Activated CD8-positive, alpha-beta memory T cell treated with anti-CD3 and anti-CD28 coated beads, Interleukin-2, amount 50 U/mL, for 24 hours (primary cell): Measurements from ENCODE around the gene CD247.

ENCODE experiments used
- DNase-seq: peaks from one replicate; pipeline ENCODE4 v3.0.0-alpha.2; 2020; ENCODE audit errors: extremely low read depth

The CD247 gene

DNA sequence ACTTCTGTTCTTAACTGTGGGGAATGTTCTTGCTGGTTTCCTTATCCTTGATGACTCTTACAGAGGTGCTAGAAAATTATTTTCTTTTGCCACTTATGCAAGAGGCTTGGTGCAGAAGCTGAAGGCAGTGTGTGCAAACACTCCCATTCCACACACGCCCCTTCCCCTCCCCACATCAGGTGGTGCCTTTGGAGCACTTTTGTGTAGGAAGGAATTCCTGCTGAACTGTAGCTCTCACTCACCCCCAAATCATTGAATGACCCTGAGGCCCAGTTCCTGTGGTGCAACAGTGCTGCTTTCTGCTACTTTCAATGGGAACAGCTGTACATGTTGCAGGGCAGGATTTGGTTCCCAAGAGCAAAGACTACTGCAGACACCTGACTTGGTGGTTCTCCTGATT, 101.8 kb downstream of the CD247 start:
- DNase-seq: no peak

GRCh38 chr1:167413328-167413727, 105.0 kb downstream of the CD247 start:
- no peak for DNase-seq

- DNase-seq: no peak
Measured at GRCh38 chr1:167412920-167413319, 105.4 kb downstream of the CD247 start.

DNA sequence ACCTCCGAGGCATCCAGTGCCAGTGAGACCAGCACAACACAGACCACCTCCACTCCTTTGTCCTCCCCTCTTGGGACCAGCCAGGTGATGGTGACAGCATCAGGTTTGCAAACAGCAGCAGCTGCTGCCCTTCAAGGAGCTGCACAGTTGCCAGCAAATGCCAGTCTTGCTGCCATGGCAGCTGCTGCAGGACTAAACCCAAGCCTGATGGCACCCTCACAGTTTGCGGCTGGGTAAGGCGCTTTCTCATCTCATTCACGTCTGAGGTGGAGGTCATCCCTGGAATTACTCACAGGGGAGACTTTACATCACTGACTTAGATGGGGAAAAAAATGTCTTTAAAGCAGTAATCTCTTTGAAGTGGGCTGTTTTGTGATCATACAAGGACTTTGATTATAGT, 106.3 kb downstream of the CD247 start:
- DNase-seq: no peak

- no peak for DNase-seq
Measured at GRCh38 chr1:167409183-167409582, 109.1 kb downstream of the CD247 start.

DNA sequence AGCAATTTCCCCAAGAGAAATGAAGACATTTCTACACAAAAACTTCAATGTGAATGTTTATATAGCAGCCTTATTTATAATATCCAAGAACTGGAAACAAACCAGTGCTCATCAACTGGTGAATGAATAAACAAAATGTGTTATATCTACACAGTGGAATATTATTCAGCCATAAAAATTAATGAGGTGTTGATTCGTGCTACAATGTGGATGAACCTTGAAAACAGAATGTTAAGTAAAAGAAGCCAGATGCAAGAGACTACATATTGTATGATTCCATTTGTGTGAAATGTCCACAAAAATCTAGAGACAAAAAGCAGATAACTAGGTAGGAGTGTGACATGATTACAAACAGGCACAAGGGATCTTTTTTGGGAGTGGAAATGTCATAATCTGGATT, 110.0 kb downstream of the CD247 start:
- DNase-seq: no peak

- no peak for DNase-seq
Measured at GRCh38 chr1:167404908-167405307, 113.4 kb downstream of the CD247 start.

DNA sequence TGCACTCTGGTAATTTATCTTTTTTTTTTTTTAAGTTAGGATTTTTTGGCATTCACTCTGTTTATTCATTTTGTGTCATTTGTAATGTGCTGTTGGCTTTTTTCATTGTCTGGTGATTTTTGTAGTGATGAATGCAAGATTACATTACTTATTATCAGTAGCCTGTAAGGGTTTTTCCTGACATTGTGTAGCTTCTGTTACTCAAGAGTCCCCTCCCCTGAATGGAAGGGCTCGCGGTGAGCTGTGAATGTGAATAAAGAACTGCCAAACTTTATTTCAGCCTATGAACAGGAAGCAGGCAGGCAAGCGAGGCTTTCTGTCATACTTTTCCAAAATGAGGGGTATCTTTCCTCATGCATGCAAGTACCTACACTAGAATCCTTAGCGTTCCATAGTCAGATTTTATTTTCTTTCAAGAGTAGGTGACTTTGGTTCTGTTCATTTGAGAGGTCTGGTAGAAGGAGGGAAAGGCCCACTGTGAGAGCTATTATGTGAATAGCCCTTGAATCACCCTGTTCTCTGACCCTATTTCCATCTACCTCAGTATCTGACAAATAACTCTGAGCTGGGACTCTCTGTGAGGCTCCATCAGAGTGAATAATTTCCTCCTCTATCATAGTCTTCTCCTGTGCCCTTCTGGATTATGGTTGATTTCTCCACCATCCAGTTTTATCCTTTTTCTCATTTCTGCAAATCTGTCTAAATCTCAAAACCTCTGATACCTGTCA, 114.0 kb downstream of the CD247 start:
- no peak for DNase-seq

DNA sequence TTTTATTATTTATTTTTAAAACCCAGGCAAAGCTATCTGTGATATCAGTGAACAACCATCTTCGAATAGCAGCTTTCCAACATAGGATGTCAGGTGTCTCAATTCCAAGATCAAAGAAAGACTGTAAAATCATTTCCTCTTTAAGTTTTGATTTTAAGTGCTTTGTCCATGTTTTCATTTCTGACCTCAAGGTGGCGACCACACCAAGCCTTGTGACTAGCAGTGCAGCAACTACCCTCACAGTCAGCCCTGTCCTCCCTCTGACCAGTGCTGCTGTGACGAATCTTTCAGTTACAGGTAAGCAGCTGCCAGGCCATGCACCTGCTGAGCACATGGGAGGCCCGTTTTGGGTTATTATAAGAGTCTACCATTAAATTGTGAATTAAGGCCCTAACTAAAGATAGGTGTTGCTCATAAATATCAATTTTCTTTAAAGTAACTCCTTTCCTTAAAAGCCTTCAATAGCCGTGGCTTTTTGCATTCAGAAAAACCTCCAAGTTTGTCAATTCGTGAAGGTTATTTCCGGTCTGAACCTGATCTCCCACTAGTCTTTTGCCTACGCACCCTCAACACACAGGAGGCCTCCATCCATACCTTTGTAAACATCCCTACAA, 117.0 kb downstream of the CD247 start:
- DNase-seq: no peak

- no peak for DNase-seq
Measured at GRCh38 chr1:167400359-167400953, 117.9 kb downstream of the CD247 start.

GRCh38 chr1:167392200-167392696, 126.1 kb downstream of the CD247 start:
- no peak for DNase-seq

GRCh38 chr1:167388976-167389375, 129.4 kb downstream of the CD247 start:
- DNase-seq: no peak

GRCh38 chr1:167387251-167387910, 130.9 kb downstream of the CD247 start:
- DNase-seq: no peak
